Right renal cortex interstitium (tissue), 3 donors: ENCODE results near the gene TAS1R1. TPM values are rescaled to one million over a fixed set of nuclear protein-coding genes. Genes with fewer than 3 reads are reported as not detected.

Source experiments
- DNase-seq, 3 donors: peaks; one replicate each; pipeline ENCODE4 v3.0.0-alpha.2; 2013; ENCODE audit warnings: low read depth in 3 of 3, low spot score in 2 of 3
- polyA plus RNA-seq, 3 donors: library from polyadenylated mRNA; unstranded; fragments of 120-200 nt; gene quantifications; one replicate each; pipeline ENCODE4 v1.2.1, GENCODE V29; 2013; ENCODE audit not compliant: insufficient read length in 3 of 3

TAS1R1 gene
- polyA plus RNA-seq, 3 donors = 0.08 to 0.17 TPM; not detected in 1

DNA sequence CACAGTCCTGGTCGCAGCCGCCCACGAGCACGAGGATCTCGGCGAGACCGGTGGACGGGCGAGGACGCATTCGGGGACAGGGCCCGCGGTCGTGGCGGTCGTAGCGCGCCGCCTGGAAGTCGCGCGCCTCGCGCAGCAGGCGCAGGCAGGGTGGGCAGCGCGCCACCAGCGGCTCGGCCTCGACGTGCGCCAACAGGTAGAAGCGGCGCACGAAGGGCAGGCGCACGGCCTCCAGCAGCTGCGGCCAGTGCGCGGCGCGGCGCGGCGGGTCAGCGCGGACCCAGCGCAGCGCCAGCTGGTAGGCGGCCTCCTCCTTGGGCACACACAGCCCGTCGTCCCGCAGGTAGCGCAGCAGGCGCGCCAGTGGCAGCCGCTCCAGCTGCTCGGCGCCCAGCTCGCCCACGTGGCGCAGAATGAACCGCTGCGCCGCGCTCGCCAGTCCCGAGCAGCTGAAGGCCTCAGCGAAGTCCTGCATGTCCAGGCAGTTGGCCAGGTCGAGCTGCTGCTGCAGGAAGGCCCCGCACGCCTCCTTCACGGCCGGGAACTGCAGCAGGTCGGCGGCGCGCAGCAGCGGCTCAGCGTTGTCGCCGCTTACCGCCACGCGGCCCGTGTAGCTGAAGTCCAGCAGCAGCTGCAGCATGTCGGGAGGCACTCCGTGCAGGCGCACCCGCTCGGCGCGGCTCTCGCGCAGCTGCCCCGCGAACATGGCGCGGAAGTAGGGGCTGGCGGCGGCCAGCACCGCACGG, 47.0 kb downstream of the TAS1R1 start:
- DNase-seq = no peak

- peak in 1 of 3 donors; percentile 69 for DNase-seq
Measured at GRCh38 chr1:6602669-6603237, 47.6 kb downstream of the TAS1R1 start, which contains the start of gene KLHL21. Gene KLHL21 (minus strand): TSS chr1:6602869. CDS start chr1:6602817, 52 bp downstream.

- peak in 1 of 3 donors; percentile 58 for DNase-seq
Measured at GRCh38 chr1:6603238-6603914, 48.3 kb downstream of the TAS1R1 start.

DNA sequence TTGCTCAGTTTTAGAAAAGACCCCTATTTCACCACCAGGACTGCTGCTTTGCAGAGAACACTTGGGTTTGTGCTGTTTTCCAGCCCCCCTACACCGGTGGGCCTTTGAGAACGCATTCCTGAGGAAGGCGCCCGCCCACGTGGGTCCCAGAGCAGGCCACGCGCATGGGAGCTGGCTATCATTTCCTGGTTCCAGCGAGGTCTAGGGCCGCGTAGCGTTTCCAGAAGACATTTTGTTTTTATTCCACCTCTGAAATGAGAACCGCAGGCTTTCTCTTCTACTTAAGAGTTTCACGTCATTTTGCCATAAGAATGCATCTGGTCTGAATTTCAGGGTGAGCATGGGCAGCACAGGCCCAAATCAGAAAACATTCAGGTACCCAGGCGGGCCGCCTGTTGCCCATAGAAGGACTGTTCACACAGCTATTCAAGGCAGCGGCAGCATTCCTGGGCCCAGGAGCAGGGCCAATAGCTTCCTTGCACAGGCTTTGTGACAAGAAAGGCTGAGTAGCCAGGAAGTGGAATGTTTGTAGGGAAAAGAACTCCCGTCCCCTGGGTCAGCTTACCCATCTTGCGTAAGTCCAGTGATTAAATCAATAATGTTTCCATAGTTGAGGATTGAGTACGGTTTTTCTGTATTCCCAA, 48.9 kb downstream of the TAS1R1 start:
- no peak for DNase-seq

DNA sequence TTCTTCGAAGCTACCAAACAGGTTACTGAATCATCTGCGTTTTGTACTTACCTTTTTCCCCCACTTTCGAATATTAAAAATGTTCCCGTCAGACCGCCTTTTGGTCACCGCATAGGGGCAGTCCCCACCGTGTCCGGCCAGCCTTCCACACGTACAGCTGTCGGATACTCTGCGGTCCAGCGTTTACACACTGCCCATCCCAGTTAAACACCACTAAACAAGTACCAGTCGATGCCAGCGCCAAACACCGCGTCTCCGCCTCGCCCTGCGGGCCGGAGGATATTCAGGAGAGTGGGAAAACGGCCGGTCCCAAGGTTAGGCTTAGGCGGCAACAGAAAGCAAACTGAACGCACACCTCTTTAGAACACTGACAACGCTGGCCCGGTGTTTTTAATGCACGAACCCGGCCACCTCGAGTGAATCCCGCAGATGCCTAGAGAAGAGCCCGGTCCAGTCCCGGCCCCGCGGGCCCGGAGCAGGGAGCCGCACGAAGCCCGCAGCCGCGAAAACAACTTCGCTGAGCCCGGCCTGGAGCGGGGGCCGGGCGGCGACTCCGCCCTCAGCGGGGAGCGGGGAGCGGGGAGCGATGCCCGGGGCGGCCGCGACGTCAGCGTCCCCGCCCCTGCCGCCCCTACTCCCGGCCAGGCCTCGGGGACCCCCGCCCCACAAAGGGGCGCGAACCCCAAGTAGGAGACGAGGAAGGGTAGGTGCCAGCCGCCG, 57.7 kb downstream of the TAS1R1 start:
- DNase-seq = no peak

DNA sequence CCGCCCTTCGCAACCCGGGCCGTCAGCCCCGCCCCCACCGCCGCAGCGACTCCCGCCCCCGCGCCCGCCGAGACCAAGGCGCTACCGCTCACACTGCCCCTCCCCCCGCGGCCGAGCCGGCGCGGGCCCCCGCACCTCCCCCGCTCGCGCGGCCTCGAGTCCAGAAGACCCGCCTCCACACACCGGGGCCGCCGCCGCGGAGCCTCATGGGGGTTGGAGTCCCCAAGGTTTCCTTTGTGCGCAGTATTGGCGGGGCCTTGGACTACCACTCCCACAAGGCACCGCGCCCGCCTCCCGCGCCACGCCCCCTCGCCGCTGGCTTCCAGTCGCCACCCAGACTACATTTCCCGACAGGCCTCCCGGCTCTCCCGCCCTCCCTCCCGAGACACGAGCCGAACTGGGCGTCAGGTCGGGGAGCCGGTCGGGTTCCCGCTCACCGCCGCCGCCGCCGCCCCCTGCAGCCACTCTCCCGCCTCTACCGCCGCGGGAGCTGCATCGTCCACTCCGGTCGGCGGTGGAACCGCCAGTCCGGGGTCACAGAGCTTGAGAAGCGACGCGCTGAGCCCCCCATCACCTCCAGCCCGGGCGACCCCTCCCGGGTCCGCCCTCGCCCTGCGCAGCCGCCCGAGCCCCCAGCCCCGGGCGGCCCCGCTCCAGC, 58.4 kb downstream of the TAS1R1 start, which contains the start of gene PHF13:
TSS of gene PHF13 (plus strand) at position 371 of the 658 bp plus-strand sequence. CDS start 336 bp downstream, outside the sequence.
- peak; percentile 88 to 95 (median 94) for DNase-seq

- DNase-seq = no peak
Measured at GRCh38 chr1:6614019-6614928, 59.2 kb downstream of the TAS1R1 start.

GRCh38 chr1:6614929-6615785, 60.0 kb downstream of the TAS1R1 start:
- DNase-seq = no peak

- DNase-seq = no peak
Measured at GRCh38 chr1:6619045-6619444, 63.9 kb downstream of the TAS1R1 start.

DNA sequence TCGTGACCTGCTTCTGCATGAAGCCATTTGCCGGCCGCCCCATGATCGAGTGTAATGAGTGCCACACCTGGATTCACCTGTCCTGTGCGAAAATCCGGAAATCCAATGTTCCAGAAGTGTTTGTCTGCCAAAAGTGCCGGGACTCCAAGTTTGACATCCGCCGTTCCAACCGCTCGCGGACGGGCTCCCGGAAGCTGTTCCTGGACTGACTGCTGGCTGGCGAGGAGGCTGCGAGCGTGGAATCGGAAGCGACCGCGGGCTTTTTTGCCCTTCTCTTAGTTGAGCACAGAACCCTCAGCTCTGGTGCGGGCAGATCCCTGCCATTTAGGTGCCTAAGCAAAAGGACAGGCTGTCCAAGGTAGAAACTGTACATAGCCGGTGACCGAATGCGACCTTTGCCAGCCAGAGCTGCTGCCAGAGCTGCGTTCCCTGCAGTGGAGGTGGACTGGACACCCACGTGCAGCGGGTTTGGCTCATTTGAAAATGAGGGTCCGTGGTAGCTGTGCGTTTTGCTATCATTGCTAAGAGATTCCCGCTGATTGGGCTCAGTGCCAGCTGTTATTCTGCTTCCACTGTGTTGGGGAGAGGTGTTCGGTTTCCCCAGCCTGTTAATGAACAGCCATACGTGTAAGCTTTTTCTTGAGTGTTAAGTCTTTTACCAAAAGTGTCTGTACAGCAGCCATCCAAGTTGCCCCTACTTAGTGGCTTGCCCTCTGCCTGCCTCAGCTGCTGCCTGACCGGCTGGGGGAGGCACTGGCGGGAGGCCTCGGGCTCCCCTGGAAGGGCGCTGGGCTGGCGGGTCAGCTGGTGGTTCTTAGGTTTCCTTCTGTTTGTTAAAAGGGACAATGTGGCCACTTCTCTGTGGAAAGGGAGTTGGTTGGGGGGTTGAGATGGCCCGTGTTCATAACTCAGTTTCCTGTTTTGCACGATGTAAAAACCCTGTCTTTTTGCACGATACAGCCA, 66.6 kb downstream of the TAS1R1 start:
- DNase-seq = no peak

- no peak for DNase-seq
Measured at GRCh38 chr1:6622396-6623152, 67.5 kb downstream of the TAS1R1 start.

- DNase-seq = no peak
Measured at GRCh38 chr1:6623269-6623965, 68.3 kb downstream of the TAS1R1 start.

DNA sequence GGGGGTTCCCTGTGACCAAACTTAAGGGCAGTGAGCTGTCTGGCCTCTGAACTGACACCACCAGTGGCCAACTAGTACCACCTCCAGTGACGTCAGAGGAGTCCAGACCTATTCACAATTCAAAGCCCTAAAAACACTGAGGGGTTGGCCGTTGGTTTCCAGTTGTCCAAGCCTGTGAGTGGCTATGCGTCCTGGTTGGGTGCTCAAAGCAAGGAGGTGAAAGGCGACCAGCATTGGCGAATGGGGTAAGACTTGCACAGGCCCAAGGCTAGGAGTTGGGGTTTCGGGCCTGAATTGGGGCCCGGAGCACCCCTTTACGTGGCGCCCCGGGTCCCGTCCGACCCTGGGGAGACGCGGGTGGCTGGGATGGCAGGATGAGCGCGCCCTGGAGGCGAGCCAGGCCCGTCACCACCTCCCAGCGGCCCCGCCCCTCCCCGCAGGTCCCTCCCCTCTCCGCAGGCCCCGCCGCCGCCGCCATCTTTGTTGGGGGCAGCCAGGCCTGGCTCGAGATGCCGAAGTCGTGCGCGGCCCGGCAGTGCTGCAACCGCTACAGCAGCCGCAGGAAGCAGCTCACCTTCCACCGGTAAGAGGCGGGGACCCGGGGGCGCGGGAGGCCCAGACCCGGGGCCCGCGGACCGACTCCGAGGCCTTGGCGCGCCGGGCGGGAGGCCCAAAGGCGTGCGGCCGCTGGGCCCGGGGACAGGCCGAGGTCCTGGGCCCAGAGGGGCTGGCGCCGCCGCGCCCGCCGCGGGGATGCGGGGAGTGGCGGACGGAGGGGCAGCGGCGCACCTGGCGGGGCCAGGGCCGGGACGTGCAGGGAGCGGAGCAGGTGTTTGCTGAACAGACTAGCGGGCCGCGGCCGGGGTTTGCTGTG, 69.8 kb downstream of the TAS1R1 start, which contains the start of gene THAP3:
TSS of gene THAP3 (plus strand) at position 159 of the 874 bp plus-strand sequence. CDS start at position 510, 351 bp downstream.
- no peak for DNase-seq

DNA sequence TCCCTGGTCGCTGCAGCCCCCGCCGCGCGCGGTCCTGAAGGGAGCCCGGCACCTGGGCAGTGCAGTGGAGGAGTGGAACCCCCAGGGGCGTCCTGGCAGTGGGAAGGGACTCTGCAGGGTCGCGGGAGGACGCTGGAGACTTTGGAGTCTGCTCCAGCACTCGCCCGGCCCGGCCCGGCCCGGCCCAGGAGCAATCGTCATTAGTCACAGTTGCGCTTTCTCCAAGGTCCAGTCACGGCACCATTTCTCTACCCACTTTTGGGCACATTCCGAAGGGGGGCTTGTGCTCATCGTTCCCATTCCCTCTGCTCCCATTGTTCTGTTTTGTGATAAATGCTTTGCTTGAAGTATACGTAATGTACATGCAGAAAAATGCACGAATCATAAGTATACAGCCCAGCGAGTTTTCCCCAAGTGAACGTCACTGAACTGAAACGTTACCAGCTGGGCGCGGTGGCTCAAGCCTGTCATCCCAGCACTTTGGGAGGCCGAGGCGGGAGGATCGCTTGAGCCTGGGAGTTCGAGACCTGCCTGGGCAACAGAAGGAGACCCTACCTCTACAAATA, 70.6 kb downstream of the TAS1R1 start:
- DNase-seq = no peak
